ENCODE results near the gene TAF4.

The TAF4 gene

DNA sequence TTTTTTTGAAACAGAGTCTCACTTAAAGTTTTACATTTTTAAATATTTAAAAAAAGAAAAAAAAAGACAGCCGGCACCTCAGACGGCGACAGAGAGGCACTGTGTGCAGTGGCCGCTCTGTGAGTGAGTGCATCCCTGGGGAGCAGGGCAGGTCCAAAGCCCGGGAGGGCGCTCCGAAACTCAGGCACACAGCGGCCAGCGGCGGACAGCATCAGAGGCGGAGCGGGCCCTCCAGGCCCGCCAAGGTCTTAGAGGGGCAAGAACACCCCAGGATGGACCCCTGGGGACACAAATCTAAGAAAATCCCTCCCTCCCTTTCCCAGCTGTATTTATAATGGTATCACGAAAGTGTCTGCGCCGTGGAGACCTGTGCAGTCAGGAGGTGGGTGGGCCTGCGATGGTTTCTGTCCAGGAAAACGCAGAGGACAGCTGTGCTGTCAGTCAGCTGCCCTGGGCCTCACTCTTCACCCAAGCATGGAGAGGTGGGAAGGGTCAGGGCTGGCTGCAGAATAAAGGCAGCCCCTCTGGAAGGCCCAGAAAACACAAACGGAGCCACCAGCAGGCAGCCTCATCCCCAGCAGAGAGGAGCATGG lies 43.8 kb downstream of the TAF4 start:
- DNase-seq (ENCODE audit: low spot score) = no peak

DNA sequence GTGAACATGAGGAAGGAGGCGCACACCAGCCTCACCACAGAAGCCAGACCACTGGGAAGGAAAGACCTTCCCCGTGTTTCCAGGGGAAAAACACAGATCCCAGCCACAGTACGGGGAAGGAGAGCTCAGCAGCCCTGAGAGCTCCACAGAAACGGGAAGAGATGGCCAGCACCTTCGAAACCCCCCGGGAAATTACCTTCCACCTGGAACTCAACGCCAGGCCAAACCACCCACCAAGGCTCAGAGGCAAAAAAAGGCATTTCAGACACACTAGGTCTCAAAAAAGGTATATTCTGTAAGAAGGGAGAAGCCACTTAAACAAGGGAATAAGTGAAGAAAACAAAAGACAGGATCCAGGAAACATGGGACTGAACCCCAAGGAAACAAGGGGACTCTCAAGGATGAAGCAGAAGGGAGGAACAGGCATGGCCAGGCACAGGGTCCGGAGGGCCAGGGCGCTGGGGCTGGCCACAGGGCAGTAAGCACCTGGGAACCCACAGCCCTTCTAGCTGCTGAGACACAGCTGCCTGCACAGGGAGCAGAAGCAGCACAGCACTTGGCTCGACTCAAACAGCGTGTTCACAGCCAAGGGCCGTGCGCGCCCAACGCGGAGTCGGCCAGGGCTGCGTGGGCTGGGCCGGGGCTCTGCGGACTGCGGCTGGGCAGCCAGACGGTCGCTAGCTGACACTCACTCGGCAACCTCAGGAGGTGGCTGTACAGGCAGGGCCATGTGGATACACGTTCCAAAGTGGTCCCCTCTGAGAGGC lies 44.6 kb downstream of the TAF4 start:
- DNase-seq (ENCODE audit: low spot score) = no peak

DNA sequence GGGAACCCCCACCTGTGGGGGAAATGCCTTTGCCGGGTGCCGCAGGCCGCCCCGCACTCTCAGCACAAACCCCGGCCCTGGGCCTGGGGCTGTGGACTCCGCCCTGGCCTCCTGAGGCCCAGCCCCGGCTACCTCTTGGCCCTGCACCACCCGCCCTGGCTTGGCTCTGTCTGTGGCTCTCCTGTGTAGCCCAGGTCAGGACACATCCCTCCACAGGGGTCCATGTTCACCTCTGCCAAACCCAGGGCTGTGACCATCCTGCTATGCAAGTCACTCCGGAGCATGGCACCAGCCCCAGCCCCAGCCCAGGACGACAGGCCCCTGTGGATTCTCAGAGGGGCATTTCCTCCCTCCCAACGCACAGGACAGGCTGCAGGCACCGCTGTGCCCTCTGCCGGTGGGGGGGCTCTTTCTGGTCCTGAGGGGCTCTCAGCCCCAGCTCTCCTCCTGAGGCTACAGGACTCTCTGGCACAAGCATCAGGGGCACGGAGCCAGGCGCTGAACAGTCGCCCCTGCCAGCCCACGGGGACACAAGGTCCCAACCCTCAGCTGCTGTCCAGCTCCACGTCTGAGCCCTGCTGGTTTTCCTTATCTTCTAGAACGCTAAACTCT lies 45.7 kb downstream of the TAF4 start:
- DNase-seq (ENCODE audit: low spot score) = no peak

DNA sequence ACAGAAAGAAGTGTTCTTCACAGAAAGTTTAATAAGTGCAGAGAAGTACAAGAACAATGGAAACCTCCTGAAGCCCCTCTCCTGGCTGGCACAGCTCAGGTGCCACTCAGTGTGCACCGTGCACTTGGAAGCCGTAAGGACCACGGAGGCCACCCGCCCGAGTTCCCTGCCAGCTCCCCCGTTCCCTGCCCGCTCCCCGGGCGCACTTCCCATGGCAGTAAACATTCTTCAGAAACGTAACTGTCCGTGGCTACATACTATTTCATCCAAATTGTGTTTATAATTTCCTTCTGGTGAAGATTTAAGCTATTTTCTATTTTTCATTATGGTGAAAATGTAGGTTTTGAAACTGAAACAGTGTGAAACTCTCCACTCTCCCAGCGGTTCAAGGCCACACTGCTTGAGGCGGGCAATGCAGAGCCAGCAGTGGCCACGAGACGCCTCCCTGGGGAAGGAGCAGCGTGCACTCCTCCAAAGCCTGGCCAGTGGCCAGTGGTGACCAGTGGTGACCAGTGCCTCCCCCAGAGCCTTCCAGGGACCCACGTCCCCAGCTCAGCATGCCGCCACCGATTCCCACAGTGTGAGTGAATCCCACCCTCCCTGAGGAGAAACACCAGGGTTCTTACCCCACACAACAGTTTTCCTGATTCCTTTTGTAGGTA lies 46.4 kb downstream of the TAF4 start:
- DNase-seq (ENCODE audit: low spot score) = no peak

DNA sequence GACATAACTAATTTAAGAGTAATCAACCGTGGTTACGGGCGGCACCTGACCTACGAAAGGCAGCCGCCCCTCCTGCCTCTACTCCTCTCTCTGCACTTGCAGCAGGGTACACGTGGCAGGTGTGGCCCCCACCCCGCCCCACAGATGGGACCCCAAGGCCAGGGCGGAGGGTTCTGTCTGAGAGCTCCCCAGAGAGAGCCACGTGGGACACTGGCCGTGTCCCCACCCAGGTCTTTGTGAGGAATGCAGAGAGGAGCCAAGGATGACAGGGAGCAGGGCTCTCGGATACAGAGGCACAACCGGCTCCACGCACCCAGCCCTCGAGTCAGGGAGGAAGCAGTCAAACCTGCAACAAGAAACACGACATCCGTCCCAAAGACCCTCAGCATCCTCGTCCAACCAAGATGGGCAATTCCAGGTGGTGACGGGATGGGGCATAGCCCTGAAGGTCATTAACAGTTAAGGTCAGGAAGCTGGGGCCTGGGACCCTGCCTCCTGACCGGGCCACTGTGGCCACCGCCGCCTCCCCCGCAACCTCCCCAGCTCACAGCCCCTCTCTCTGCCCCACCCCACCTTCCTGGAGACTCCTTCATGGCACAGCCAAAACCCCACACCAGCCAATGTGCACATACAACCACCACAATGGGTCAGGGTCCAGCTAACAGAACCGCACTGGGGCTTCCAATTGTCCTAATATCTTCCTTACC lies 47.1 kb downstream of the TAF4 start:
- no peak for DNase-seq (ENCODE audit: low spot score)

DNA sequence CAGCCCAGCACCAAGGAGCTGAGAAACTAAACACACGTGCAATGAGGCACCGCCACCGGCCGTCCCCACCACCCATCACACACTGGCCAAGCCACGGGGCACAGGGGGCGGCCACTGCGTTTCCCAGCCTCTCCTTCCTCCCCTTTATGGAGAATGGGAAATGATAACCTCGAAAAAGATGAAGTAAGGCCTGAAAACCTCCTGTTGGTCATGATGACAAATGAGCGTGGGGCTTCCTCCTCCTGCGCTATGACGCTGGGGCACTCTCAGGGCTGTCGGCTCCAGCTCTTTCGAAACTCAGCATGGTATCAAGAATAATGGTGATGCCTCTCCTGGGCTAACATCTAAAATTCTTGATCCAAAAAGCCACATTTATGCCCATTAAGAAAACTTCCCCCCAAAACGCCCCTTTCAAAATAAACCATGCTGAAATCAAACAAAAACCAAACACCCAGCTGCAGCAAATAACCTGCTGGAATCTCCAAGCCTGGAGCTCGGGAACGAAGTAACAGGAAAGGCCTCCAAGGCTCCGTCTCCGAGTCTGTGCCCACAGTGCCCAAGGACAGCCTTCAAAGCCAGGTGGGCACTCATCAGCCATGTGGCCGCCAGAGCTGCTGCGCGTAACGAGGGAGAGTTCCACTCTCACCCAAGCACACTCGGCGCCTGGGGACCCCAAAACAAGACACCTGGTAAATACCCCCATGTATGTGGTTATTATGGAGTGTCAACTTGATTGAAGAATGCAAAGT lies 50.0 kb downstream of the TAF4 start:
- DNase-seq (ENCODE audit: low spot score) = no peak

DNA sequence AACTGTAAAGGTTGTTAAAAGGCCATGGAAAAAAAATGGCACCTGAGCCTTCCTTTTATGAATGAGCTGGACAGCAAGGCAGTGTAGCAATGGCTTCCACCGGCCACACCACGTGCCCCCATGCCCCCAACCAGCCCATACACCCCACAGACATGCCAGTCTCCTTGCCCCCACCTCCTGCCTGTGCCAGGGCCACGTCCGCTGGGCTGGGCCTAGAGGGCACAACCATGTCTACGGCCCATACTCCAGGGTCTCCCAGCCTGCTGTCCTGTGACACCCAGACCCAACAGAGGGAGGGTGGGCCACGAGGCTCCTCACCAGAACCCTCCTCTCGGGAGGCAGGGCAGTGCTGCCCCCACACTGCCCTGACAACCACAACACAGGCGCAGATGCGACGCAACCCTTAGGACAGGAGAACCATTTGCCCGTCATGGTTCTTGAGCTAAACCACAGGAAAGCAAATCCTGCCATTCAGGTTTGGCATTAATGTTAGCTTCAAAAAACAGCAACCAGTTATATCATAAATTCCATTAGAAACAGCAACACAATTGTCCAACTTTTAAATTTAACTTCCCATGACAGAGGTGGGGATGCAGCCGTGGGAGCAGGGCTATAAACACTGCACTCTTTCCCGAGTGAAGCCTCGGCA lies 50.7 kb downstream of the TAF4 start:
- no peak for DNase-seq (ENCODE audit: low spot score)

DNA sequence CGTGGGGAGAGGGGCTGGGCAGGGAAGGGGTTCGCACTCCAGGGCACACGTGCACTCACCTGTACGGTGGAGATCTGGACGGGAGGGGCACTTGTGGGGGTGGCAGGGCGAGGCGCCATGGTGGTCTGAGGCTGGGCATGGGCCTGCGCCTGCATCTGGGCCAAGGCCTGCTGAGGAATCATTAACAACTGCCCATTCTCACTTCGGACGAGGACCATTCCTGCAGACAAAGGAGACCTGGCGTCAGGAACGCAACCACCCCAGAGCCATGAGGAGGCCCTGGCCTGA lies 51.2 kb downstream of the TAF4 start:
- DNase-seq (ENCODE audit: low spot score) = no peak

DNA sequence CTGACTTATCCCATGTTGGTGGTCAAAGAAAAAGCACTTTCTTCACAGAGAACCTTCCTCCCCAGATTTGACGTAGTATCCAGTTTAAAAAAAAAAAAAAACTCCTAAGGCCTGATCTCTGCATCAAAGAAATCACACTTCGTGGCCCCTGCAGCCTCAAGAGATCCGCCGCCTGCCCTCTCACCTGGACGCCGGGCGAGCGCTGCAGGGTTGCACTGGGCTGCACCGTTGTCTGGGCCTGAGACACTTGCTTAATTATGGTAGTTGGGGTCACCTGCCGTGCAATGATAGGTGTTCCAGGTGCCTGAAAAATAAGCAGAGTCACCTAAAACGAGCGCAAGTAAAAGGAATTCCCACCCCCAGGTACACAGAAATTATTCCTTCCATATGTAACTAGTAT lies 53.0 kb downstream of the TAF4 start:
- DNase-seq (ENCODE audit: low spot score) = no peak

DNA sequence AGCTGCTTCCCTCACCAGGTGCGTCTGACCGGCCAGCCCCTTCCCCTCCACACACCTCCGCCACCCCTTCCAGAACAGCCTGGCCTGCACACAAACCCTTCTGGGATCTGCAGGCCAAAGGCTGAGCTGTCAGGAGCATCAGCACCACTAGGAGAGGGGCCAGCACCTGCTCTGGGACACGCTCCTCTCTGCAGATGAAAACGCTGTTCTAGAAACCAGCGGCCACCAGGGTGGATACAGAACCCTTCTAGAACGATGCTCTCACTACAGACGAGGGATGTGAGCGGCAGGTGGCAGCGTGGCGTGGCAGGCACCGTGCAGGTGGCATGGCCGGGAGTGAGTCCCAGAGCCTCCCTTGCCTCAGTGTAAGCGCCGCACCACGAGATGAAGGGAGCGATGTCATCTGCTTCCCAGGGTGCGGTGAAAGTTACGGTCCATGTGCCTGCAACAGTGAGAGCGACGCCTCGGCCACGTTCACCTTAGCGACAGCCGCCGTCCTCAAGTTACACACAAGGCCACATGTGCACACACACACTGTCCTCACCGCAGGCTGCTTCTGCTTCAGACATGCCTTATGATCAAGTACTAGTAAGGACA lies 53.6 kb downstream of the TAF4 start:
- DNase-seq (ENCODE audit: low spot score) = no peak

DNA sequence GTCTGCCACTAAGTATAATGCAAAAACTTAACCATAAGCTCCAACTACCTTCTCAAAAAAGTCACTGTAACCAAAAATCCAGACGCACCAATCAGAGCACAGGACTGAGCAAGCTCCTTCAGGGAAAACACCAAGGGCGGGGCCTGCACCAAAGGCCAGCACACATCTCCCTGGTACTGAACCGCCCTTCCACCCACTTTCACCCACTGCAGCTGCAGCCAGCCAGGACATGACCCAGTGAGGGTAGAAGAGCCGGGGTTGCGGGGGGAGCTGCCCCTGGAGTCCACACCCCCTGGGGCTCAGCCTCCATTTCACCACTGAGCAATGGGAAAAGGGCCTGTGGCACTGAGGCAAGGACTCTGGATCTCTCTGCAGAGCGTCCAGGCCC lies 54.3 kb downstream of the TAF4 start:
- DNase-seq (ENCODE audit: low spot score) = no peak

DNA sequence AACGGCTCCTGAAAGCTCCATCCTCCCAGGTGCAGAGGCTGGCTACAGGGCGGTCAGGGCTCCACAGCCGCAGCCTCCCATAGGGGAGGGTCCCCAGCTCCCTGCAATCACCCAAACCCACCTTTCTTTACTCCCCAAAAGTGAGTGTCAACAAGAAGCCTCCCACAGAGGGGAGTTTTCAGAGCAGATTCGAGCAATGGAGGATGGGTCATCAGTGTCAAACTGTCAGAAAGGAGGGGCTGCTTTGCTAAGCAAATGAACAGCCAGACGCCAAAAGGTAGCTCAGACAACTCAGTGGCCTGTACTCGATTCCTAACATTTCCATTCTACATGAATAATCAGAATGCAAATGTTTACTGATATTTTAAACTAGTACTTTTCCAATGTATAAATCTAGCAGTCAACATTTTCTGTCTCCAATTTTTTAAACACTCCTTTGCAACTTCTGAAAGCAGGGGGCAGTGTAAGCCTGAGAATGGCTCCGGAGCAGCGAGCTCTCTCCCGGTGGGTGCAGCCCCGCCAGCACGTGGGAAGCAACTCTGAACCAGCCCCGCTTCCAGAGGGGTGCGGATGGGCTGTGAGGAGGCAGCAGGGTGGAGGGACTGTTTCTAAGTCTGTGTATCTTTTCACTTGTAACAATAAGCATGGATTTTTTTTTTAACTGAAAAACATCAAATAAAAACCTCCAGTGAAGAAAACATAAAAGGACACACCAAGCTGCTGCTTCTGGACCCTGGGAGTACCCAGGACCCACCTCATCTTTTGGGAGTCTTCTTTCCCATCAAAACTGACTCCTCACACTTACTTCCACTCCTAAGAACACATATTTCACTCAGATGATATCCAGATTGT lies 54.9 kb downstream of the TAF4 start:
- DNase-seq (ENCODE audit: low spot score) = peak; percentile 86

DNA sequence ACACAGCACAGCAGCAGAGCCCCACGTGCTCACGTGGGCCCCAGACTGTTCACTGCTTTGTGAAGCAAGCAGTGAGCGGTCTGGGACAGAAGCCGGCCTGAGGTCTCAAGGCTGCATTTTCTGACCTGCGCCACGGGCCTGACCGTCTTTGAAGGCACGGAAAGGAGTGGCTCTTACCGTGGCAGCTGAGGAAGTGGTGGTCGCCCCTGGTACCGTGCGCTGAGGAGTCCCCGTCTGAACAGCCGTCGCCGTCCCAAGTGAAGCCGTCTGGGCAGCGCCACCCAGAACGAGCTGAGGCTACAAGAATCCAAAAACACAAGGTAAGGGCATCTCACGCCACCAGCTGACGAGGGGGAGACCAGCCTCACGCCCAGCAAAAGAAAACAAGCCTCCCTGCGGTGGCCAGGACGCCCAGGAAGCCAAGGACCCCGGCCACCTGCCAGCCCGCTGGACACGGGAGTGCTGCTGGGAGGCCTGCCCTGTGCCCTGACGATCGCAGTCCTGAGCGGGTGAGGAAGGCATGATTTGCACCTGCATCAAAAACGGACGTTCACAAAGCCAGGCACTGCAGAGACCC lies 55.7 kb downstream of the TAF4 start:
- DNase-seq (ENCODE audit: low spot score) = no peak

DNA sequence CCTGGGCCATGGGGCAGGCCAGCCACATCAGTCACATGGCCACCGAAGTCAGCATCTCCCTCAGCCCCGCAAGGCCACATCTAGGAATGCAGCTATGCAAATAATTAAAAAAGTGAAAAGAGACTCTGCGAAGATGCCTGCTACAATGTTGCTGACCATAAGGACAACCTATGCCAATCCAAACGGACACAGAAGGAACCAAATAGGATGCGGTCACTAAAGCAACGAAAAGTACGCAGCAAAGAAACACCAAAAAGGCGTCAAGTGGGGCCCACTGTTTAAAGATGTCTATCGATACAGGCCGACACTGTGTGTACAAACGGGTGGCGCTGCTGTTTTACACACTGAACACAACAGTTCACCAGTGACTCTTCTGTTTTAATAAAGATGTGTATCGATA lies 56.4 kb downstream of the TAF4 start:
- no peak for DNase-seq (ENCODE audit: low spot score)

DNA sequence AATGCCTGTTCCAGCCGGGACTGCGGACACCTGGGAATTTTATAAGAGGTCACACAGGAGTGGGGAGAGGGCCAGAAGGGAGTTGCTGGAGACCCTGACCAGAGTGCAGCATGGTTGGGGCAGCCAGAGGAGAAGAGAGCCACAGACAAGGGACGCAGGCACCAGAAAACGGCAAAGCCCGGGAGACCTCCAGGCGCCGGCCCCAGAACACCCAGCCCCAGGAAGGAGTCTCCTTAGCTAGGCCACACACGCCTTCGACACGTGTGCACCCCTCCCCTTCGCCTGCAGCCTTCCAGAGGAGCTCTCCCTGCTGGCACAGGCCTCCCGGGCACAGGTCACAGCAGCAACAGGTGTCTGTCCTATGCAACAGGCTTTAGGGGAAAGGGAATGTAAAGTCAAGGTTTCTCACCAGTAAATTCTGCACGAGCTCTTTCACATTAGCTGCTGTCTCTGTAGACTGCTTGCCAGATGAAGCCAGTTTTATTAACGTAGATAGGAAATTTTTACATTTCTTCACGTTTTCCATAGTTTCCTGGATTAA lies 57.0 kb downstream of the TAF4 start:
- no peak for DNase-seq (ENCODE audit: low spot score)

DNA sequence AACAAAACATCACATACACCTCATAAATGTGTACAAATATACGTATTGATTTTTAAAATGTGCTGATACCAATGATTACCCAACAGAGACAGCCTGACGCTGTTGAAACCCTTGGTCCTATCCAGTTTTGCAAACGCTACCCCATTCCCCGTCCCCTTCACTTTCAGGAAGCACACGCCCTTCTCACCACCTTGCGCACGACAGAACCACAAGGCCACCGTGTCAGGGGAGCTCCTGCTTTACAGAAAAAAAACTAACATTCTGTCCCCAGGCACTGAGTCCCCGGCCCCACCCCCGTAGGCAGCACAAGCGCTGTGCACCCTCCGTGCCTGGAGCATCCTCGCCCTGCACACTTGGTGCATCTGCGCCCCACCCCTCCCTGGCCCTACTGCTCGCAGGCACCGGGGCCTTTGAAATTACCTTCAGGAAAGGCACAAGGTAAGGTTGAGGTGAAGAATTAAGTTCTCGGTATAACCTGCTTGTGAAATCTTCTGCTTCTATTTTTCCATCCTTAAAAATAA lies 58.5 kb downstream of the TAF4 start:
- DNase-seq (ENCODE audit: low spot score) = no peak

DNA sequence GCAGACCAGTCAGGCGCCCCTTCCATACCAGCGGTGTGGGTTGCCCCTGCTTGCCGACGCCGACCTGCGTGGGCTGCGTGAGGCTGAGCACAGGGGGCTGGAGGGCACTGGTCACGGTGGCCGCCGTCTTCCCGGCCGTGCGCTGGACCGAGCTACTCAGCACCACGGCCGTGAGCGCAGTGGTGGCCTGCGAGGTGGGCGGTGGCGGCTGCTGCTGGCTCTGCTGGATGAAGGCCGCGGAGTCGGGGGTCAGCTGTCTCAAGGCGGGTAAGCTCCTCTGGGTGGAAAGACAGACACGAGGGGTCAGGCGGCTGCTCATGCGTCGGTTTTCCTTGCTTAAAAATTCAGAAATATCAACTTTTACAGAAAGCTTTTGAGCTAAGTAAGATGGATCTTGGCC lies 59.2 kb downstream of the TAF4 start:
- DNase-seq (ENCODE audit: low spot score) = no peak

DNA sequence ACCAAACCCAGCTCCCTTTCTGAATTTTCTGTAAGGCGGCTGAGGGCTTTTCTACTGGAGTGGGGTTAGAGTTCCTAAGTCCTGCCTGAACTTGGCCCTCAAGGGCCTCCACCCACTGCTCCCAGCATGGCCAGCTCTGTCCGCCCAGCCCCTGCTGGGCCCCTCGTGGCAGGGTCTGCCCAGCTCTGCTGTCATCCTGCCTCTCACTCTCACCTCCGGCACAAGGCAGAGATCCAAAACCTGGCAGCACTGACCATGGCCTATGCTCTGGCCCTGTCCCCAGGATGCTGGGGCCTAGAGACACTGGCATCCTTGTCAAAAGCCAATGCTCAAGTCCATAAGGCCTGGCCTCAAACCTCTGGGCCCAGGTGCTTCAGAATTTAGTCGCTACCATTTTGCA lies 61.1 kb downstream of the TAF4 start:
- DNase-seq (ENCODE audit: low spot score) = no peak
